VCaP (cell line): Measurements from ENCODE around the gene HHAT.

Experiments
- H3K27ac ChIP-seq: fragments of 450-650 bp; 2 replicates; pipeline ENCODE4 v1.5.1; 2017
- CTCF ChIP-seq: fragments of 450-650 bp; conservative IDR thresholded peaks from 2 replicates; pipeline ENCODE4 v1.5.1; 2017; ENCODE audit warnings: mild to moderate bottlenecking, moderate library complexity

HHAT gene

GRCh38 chr1:210483821-210484220 is 155.1 kb downstream of the HHAT start:
- TF ChIP-seq CTCF: no peak
- H3K27ac ChIP-seq: no peak overlapping the region

- no peak overlapping the region for H3K27ac ChIP-seq
- TF ChIP-seq CTCF: no peak
Measured at GRCh38 chr1:210487021-210487420, 158.3 kb downstream of the HHAT start.

GRCh38 chr1:210489491-210489890 is 160.8 kb downstream of the HHAT start:
- H3K27ac ChIP-seq: no peak overlapping the region
- TF ChIP-seq CTCF: no peak

- no peak overlapping the region for H3K27ac ChIP-seq
- TF ChIP-seq CTCF: no peak
Measured at GRCh38 chr1:210490781-210491180, 162.1 kb downstream of the HHAT start.

- no peak for TF ChIP-seq CTCF
- no peak overlapping the region for H3K27ac ChIP-seq
Measured at GRCh38 chr1:210496063-210496462, 167.4 kb downstream of the HHAT start.

GRCh38 chr1:210499956-210500355 is 171.3 kb downstream of the HHAT start:
- no peak overlapping the region for H3K27ac ChIP-seq
- TF ChIP-seq CTCF: no peak

- no peak for TF ChIP-seq CTCF
- no peak overlapping the region for H3K27ac ChIP-seq
Measured at GRCh38 chr1:210500831-210501230, 172.1 kb downstream of the HHAT start.

- no peak overlapping the region for H3K27ac ChIP-seq
- no peak for TF ChIP-seq CTCF
Measured at GRCh38 chr1:210504286-210504685, 175.6 kb downstream of the HHAT start.
